K562 (cell line): ENCODE measurements around the gene SLC45A3. TPM values are rescaled to one million over a fixed set of nuclear protein-coding genes. Genes with fewer than 3 reads are reported as not detected.

Experiments used
- CEBPB ChIP-seq: fragments of 450-650 bp; IDR thresholded peaks from 2 replicates; pipeline ENCODE4 v1.6.1; 2016; ENCODE audit warnings: missing genetic modification characterization, missing compliant biosample characterization
- CTCFL ChIP-seq: IDR thresholded peaks from 2 replicates; pipeline ENCODE4 v1.6.1; 2011; ENCODE audit warnings: borderline replicate concordance, low read depth, mild to moderate bottlenecking, moderate library complexity, low read length; ENCODE audit not compliant: insufficient read depth, poor library complexity, severe bottlenecking
- KHSRP ChIP-seq: fragments of 450-650 bp; IDR thresholded peaks from 2 replicates; pipeline ENCODE4 v1.6.1; 2017
- PHF20 ChIP-seq: fragments of 450-650 bp; IDR thresholded peaks from 2 replicates; pipeline ENCODE4 v1.6.1; 2018; ENCODE audit not compliant: partially characterized antibody
- SIN3B ChIP-seq: fragments of 450-650 bp; IDR thresholded peaks from 2 replicates; pipeline ENCODE4 v1.6.1; 2017; ENCODE audit warnings: low read depth, mild to moderate bottlenecking, moderate library complexity
- SMC3 ChIP-seq: conservative IDR thresholded peaks from 2 replicates; pipeline ENCODE4 v1.6.1; 2011; ENCODE audit warnings: low read depth, low read length, improper control_type of control experiment; ENCODE audit not compliant: insufficient read depth
- TCF15 ChIP-seq: fragments of 250-450 bp; sonication (Bioruptor Pico); IDR thresholded peaks from 2 replicates; pipeline ENCODE4 v1.8.0; 2022; ENCODE audit warnings: moderate library complexity, mild to moderate bottlenecking, inconsistent platforms
- TCF3 ChIP-seq: sonication (generic); formaldehyde crosslinking; IDR thresholded peaks from 2 replicates; pipeline ENCODE4 v1.4.0; 2020; ENCODE audit warnings: mild to moderate bottlenecking, missing genetic modification reagents
- TEAD4 ChIP-seq, 2 experiments: sonication (generic) in 1 of 2; formaldehyde crosslinking in 1 of 2; IDR thresholded peaks; 2 replicates each; pipeline versions ENCODE4 v1.6.1 to v1.8.0; 2012 to 2022; ENCODE audit warnings: borderline replicate concordance in 1 of 2, inconsistent platforms in 1 of 2, low read length in 1 of 2, mild to moderate bottlenecking in 1 of 2, missing genetic modification reagents in 1 of 2
- XRCC5 ChIP-seq: fragments of 200-400 bp; formaldehyde crosslinking; IDR thresholded peaks from 2 replicates; pipeline ENCODE4 v1.6.1; 2017; ENCODE audit warnings: low read depth, mild to moderate bottlenecking, low read length
- polyA plus RNA-seq, 8 experiments: library from polyadenylated mRNA; depleted of rRNA in 4 of 8; stranded (reverse) in 5 of 8; unstranded in 3 of 8; fragments of >200 nt; fragmentation: Nextera tagmentation in 2 of 8; fragmentation: Illumina TruSeq in 1 of 8; extraction: Ambion mirVana in 2 of 8; extraction: Trizol in 1 of 8; gene quantifications; 2 replicates each; pipeline versions ENCODE4 v1.2.1 to v1.2.3, GENCODE V29; 2011 to 2014; ENCODE audit warnings: inconsistent platforms in 1 of 8, missing spikeins in 1 of 8
- total RNA-seq, 7 experiments: library from RNA; depleted of rRNA in 6 of 7; stranded (reverse); fragments of >200 nt in 6 of 7; fragmentation: Illumina TruSeq in 2 of 7; extraction: Trizol in 2 of 7; gene quantifications; 2 replicates each; pipeline versions ENCODE4 v1.2.1 to v1.2.3, GENCODE V29; 2011 to 2021; ENCODE audit warnings: low replicate concordance in 1 of 7
- TF ChIP-seq, protein P1 (sequence below), 2 experiments: fragments of 250-450 bp in 1 of 2; fragments of 450-650 bp in 1 of 2; sonication (Bioruptor Pico) in 1 of 2; IDR thresholded peaks; 2 replicates each; pipeline versions ENCODE4 v1.6.1 to v1.8.0; 2016 to 2021; ENCODE audit warnings: mild to moderate bottlenecking in 2 of 2, moderate library complexity in 2 of 2, missing compliant biosample characterization in 1 of 2, missing genetic modification characterization in 1 of 2
- TF ChIP-seq, protein P2 (sequence below), 2 experiments: fragments of 450-650 bp in 1 of 2; sonication (generic) in 1 of 2; formaldehyde crosslinking in 1 of 2; IDR thresholded peaks in 1 of 2; conservative IDR thresholded peaks in 1 of 2; 2 replicates each; pipeline versions ENCODE4 v1.6.1 to v1.8.1; 2016 to 2023; ENCODE audit warnings: mild to moderate bottlenecking in 2 of 2, moderate library complexity in 2 of 2, inconsistent platforms in 1 of 2, missing genetic modification reagents in 1 of 2
- TF ChIP-seq, protein P3 (sequence below): fragments of 200-800 bp; sonication (Bioruptor generic); IDR thresholded peaks from 2 replicates; pipeline ENCODE4 v1.6.1; 2017; ENCODE audit warnings: missing genetic modification characterization, missing compliant biosample characterization
- TF ChIP-seq, protein P4 (sequence below): fragments of 450-650 bp; IDR thresholded peaks from 2 replicates; pipeline ENCODE4 v1.6.1; 2017; ENCODE audit warnings: antibody characterized with exemption, mild to moderate bottlenecking

SLC45A3 gene
- total and polyA plus RNA-seq, 9 of the 15 experiments (the other 6 are each of a cell fraction or from before 2014, with no cell fraction given): 0.06 to 3.3 (median 1.3) TPM

- TF ChIP-seq, protein P1, sequence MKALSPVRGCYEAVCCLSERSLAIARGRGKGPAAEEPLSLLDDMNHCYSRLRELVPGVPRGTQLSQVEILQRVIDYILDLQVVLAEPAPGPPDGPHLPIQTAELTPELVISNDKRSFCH (CRISPR knock-in tag; IDR thresholded peaks at IDR 0.05): no peak
- TF ChIP-seq, protein P1 (tag; IDR thresholded peaks at IDR 0.05): 0 out of 2 replicates have a peak, but pooled peaks have one; percentile 43
- TF ChIP-seq, protein P2, sequence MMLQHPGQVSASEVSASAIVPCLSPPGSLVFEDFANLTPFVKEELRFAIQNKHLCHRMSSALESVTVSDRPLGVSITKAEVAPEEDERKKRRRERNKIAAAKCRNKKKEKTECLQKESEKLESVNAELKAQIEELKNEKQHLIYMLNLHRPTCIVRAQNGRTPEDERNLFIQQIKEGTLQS (IDR thresholded peaks at IDR 0.05): peak; percentile 69
- TF ChIP-seq, protein P2 (CRISPR knock-in tag; conservative IDR thresholded peaks at IDR 0.05): peak; percentile 68; the same call in 1 of the 2 replicates
- TF ChIP-seq XRCC5 (no peak), SMC3 (peak; percentile 94), TCF15 (CRISPR knock-in tag) (no peak), PHF20 (no peak), SIN3B (no peak), CEBPB (peak; percentile 48), TEAD4 (IDR thresholded peaks at IDR 0.05; ENCODE audit: low read length) (peak; percentile 75), TEAD4 (CRISPR knock-in tag; IDR thresholded peaks at IDR 0.05; ENCODE audit: borderline replicate concordance) (no peak), TCF3 (CRISPR knock-in tag) (peak; percentile 25; the same call in 1 of the 2 replicates), CTCFL (no peak), KHSRP (no peak)
- TF ChIP-seq, protein P3, sequence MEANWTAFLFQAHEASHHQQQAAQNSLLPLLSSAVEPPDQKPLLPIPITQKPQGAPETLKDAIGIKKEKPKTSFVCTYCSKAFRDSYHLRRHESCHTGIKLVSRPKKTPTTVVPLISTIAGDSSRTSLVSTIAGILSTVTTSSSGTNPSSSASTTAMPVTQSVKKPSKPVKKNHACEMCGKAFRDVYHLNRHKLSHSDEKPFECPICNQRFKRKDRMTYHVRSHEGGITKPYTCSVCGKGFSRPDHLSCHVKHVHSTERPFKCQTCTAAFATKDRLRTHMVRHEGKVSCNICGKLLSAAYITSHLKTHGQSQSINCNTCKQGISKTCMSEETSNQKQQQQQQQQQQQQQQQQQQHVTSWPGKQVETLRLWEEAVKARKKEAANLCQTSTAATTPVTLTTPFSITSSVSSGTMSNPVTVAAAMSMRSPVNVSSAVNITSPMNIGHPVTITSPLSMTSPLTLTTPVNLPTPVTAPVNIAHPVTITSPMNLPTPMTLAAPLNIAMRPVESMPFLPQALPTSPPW (CRISPR knock-in tag): peak; percentile 45
- TF ChIP-seq, protein P4, sequence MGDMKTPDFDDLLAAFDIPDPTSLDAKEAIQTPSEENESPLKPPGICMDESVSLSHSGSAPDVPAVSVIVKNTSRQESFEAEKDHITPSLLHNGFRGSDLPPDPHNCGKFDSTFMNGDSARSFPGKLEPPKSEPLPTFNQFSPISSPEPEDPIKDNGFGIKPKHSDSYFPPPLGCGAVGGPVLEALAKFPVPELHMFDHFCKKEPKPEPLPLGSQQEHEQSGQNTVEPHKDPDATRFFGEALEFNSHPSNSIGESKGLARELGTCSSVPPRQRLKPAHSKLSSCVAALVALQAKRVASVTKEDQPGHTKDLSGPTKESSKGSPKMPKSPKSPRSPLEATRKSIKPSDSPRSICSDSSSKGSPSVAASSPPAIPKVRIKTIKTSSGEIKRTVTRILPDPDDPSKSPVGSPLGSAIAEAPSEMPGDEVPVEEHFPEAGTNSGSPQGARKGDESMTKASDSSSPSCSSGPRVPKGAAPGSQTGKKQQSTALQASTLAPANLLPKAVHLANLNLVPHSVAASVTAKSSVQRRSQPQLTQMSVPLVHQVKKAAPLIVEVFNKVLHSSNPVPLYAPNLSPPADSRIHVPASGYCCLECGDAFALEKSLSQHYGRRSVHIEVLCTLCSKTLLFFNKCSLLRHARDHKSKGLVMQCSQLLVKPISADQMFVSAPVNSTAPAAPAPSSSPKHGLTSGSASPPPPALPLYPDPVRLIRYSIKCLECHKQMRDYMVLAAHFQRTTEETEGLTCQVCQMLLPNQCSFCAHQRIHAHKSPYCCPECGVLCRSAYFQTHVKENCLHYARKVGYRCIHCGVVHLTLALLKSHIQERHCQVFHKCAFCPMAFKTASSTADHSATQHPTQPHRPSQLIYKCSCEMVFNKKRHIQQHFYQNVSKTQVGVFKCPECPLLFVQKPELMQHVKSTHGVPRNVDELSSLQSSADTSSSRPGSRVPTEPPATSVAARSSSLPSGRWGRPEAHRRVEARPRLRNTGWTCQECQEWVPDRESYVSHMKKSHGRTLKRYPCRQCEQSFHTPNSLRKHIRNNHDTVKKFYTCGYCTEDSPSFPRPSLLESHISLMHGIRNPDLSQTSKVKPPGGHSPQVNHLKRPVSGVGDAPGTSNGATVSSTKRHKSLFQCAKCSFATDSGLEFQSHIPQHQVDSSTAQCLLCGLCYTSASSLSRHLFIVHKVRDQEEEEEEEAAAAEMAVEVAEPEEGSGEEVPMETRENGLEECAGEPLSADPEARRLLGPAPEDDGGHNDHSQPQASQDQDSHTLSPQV: peak; percentile 53; the same call in 1 of the 2 replicates
These were observed 31.1 kb upstream of the SLC45A3 start (continued) for GRCh38 chr1:205711105-205712048.
